ENCODE data around the gene IGSF9B.
A peak's percentile ranks its signal among the peaks of the same experiment; 100 is the strongest.

Gene IGSF9B

GRCh38 chr11:133895061-133895479, 61.7 kb downstream of the IGSF9B start:
- in situ Hi-C loops (cut with HindIII; ENCODE audit: low pct_unique_long_range_greater_than_20kb, low sequenced_read_pairs) = no loop called here
- peak; percentile 64 to 72 for DNase-seq (ENCODE audit: low read depth in 1 of 2, low spot score in 1 of 2)
- TF ChIP-seq JUND (IDR thresholded peaks at IDR 0.05; ENCODE audit: low read depth) = no peak

- in situ Hi-C loops (cut with HindIII; ENCODE audit: low pct_unique_long_range_greater_than_20kb, low sequenced_read_pairs) = no loop called here
- no peak for TF ChIP-seq JUND (IDR thresholded peaks at IDR 0.05; ENCODE audit: low read depth)
Observed at GRCh38 chr11:133893381-133893780, 63.4 kb downstream of the IGSF9B start.

GRCh38 chr11:133892584-133893380, 64.0 kb downstream of the IGSF9B start:
- in situ Hi-C loops (cut with HindIII; ENCODE audit: low pct_unique_long_range_greater_than_20kb, low sequenced_read_pairs) = no loop called here
- no peak for DNase-seq (ENCODE audit: low read depth in 1 of 2, low spot score in 1 of 2)
- TF ChIP-seq JUND (IDR thresholded peaks at IDR 0.05; ENCODE audit: low read depth) = no peak

More at GRCh38 chr11:133893381-133893780, 63.4 kb downstream of the IGSF9B start:
- DNase-seq (ENCODE audit: low read depth in 1 of 2, low spot score in 1 of 2) = no peak

GRCh38 chr11:133892126-133892525, 64.6 kb downstream of the IGSF9B start:
- in situ Hi-C loops (cut with HindIII; ENCODE audit: low pct_unique_long_range_greater_than_20kb, low sequenced_read_pairs) = no loop called here
- no peak for TF ChIP-seq JUND (IDR thresholded peaks at IDR 0.05; ENCODE audit: low read depth)
- DNase-seq (ENCODE audit: low read depth in 1 of 2, low spot score in 1 of 2) = no peak

GRCh38 chr11:133889893-133890292, 66.9 kb downstream of the IGSF9B start:
- no peak for DNase-seq (ENCODE audit: low read depth in 1 of 2, low spot score in 1 of 2)
- in situ Hi-C loops (cut with HindIII; ENCODE audit: low pct_unique_long_range_greater_than_20kb, low sequenced_read_pairs) = no loop called here
- no peak for TF ChIP-seq JUND (IDR thresholded peaks at IDR 0.05; ENCODE audit: low read depth)

- in situ Hi-C loops (cut with HindIII; ENCODE audit: low pct_unique_long_range_greater_than_20kb, low sequenced_read_pairs) = no loop called here
- no peak for DNase-seq (ENCODE audit: low read depth in 1 of 2, low spot score in 1 of 2)
- TF ChIP-seq JUND (IDR thresholded peaks at IDR 0.05; ENCODE audit: low read depth) = no peak
Observed at GRCh38 chr11:133889188-133889587, 67.6 kb downstream of the IGSF9B start.

- TF ChIP-seq JUND (IDR thresholded peaks at IDR 0.05; ENCODE audit: low read depth) = no peak
- in situ Hi-C loops (cut with HindIII; ENCODE audit: low pct_unique_long_range_greater_than_20kb, low sequenced_read_pairs) = no loop called here
- DNase-seq (ENCODE audit: low read depth in 1 of 2, low spot score in 1 of 2) = no peak
Observed at GRCh38 chr11:133887692-133888332, 69.0 kb downstream of the IGSF9B start.

- no peak for TF ChIP-seq JUND (IDR thresholded peaks at IDR 0.05; ENCODE audit: low read depth)
- in situ Hi-C loops (cut with HindIII; ENCODE audit: low pct_unique_long_range_greater_than_20kb, low sequenced_read_pairs) = no loop called here
- no peak for DNase-seq (ENCODE audit: low read depth in 1 of 2, low spot score in 1 of 2)
Observed at GRCh38 chr11:133886029-133886428, 70.7 kb downstream of the IGSF9B start.

- in situ Hi-C loops (cut with HindIII; ENCODE audit: low pct_unique_long_range_greater_than_20kb, low sequenced_read_pairs) = no loop called here
- no peak for TF ChIP-seq JUND (IDR thresholded peaks at IDR 0.05; ENCODE audit: low read depth)
Observed at GRCh38 chr11:133872160-133872559, 84.6 kb downstream of the IGSF9B start.

GRCh38 chr11:133867456-133867855, 89.3 kb downstream of the IGSF9B start:
- in situ Hi-C loops (cut with HindIII; ENCODE audit: low pct_unique_long_range_greater_than_20kb, low sequenced_read_pairs) = no loop called here
- no peak for DNase-seq (ENCODE audit: low read depth in 1 of 2, low spot score in 1 of 2)
- no peak for TF ChIP-seq JUND (IDR thresholded peaks at IDR 0.05; ENCODE audit: low read depth)

More at GRCh38 chr11:133872160-133872559, 84.6 kb downstream of the IGSF9B start:
- no peak for DNase-seq (ENCODE audit: low read depth in 1 of 2, low spot score in 1 of 2)

- in situ Hi-C loops (cut with HindIII; ENCODE audit: low pct_unique_long_range_greater_than_20kb, low sequenced_read_pairs) = no loop called here
- no peak for TF ChIP-seq JUND (IDR thresholded peaks at IDR 0.05; ENCODE audit: low read depth)
- DNase-seq (ENCODE audit: low read depth in 1 of 2, low spot score in 1 of 2) = no peak
Observed at GRCh38 chr11:133865466-133865865, 91.3 kb downstream of the IGSF9B start.

- no peak for DNase-seq (ENCODE audit: low read depth in 1 of 2, low spot score in 1 of 2)
- no peak for TF ChIP-seq JUND (IDR thresholded peaks at IDR 0.05; ENCODE audit: low read depth)
- in situ Hi-C loops (cut with HindIII; ENCODE audit: low pct_unique_long_range_greater_than_20kb, low sequenced_read_pairs) = no loop called here
Observed at GRCh38 chr11:133864756-133865155, 92.0 kb downstream of the IGSF9B start.

- TF ChIP-seq JUND (IDR thresholded peaks at IDR 0.05; ENCODE audit: low read depth) = no peak
- in situ Hi-C loops (cut with HindIII; ENCODE audit: low pct_unique_long_range_greater_than_20kb, low sequenced_read_pairs) = no loop called here
- DNase-seq (ENCODE audit: low read depth in 1 of 2, low spot score in 1 of 2) = no peak
Observed at GRCh38 chr11:133860151-133860550, 96.6 kb downstream of the IGSF9B start.
